Gastroesophageal sphincter (tissue), 4 donors: ENCODE data around the gene UROD. TPM values are rescaled to one million over a fixed set of nuclear protein-coding genes. Genes with fewer than 3 reads are reported as not detected.
A peak's percentile ranks its signal among the peaks of the same experiment; 100 is the strongest.

Source experiments
- ATAC-seq: fragments of 150-250 bp; one replicate; pipeline ENCODE4 v1.9.1; 2016; ENCODE audit warnings: mild to moderate bottlenecking, moderate library complexity
- H3K27ac ChIP-seq, 4 donors: fragments of 200-600 bp; sonication (generic) in 3 of 4; 1 replicate in 3 of 4; 2 replicates in 1 of 4; pipeline ENCODE4 v1.5.1; 2016 to 2019
- H3K27me3 ChIP-seq: fragments of 200-600 bp; sonication (generic); one replicate; pipeline ENCODE4 v1.5.1; 2019
- H3K36me3 ChIP-seq, 2 donors: fragments of 200-600 bp; sonication (generic); one replicate each; pipeline ENCODE4 v1.5.1; 2019; ENCODE audit warnings: control low read depth in 1 of 2
- H3K4me1 ChIP-seq, 3 donors: fragments of 200-600 bp; sonication (generic); 1 replicate in 2 of 3; 2 replicates in 1 of 3; pipeline ENCODE4 v1.5.1; 2016 to 2019; ENCODE audit warnings: control low read depth in 2 of 3
- H3K4me3 ChIP-seq, 2 donors: fragments of 200-600 bp; sonication (generic); one replicate each; pipeline ENCODE4 v1.5.1; 2019; ENCODE audit warnings: mild to moderate bottlenecking in 1 of 2, moderate library complexity in 1 of 2
- H3K9me3 ChIP-seq, 3 donors: fragments of 200-600 bp; sonication (generic); one replicate each; pipeline ENCODE4 v1.5.1; 2017 to 2019; ENCODE audit warnings: control low read depth in 2 of 3
- EP300 ChIP-seq: sonication (generic); formaldehyde crosslinking; IDR thresholded peaks from one replicate; pipeline ENCODE4 v1.6.1; 2017; ENCODE audit warnings: antibody characterized with exemption, mild to moderate bottlenecking
- POLR2A ChIP-seq, 2 donors: fragments of 450-650 bp; IDR thresholded peaks; one replicate each; pipeline ENCODE4 v1.6.1; 2017; ENCODE audit warnings: antibody characterized with exemption in 2 of 2, mild to moderate bottlenecking in 2 of 2, moderate library complexity in 1 of 2
- POLR2AphosphoS5 ChIP-seq: sonication (generic); formaldehyde crosslinking; IDR thresholded peaks from one replicate; pipeline ENCODE4 v1.6.1; 2017; ENCODE audit warnings: antibody characterized with exemption
- WGBS, 2 donors: methylation state at CpG; one replicate each; pipeline ENCODE4 v1.1.5; 2018; ENCODE audit warnings: low coverage in 1 of 2; 5-methylcytosine and 5-hydroxymethylcytosine counted together
- total RNA-seq, 4 donors: library from RNA; depleted of rRNA; stranded (reverse); fragments of >200 nt; gene quantifications; one replicate each; pipeline ENCODE4 v1.1.0, GENCODE V29; 2016
- TF ChIP-seq, protein P1 (sequence below), 4 experiments: fragments of 200-600 bp in 2 of 4; fragments of 450-650 bp in 2 of 4; sonication (generic) in 1 of 4; IDR thresholded peaks; one replicate each; pipeline ENCODE4 v1.5.1; 2017 to 2019; ENCODE audit warnings: antibody characterized with exemption in 4 of 4, mild to moderate bottlenecking in 2 of 4, moderate library complexity in 2 of 4

The UROD gene
- total RNA-seq, 4 donors from 2014 or later, result 81.8 to 115 (median 98.3) TPM

DNA sequence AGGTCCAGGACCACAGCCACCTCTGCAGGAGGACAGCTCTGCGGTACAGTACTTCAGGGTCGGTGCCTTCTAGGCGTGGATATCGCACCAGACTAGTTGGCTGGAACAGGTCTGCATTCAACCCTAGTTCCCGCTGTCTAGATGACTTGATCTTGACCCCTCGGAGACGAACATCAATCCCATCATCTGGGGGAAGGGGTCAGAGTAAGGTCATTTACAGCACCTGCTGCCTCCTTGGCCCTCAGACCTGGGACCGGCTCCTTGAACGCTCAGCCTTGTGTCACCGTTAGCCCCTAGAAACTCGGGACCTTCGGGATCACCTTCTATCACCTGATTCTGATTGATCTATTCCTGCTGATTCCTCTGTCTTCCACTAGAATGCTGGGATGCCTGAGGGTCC lies 3.5 kb upstream of the UROD start:
- Histone ChIP-seq H3K9me3 (no peaks in the 10 kb centered on the region), H3K4me1 (peaks cover 0 to 42% (median 28%) of the 10 kb centered on the region in 3 donors), H3K27me3 (no peaks in the 10 kb centered on the region), H3K27ac (no peak overlapping the region), H3K4me3 (no peak overlapping the region), H3K36me3 (peaks cover 0 to 65% of the 10 kb centered on the region in 2 donors)
- TF ChIP-seq POLR2A (IDR thresholded peaks at IDR 0.05) (no peak), POLR2AphosphoS5 (no peak), EP300 (no peak)
- TF ChIP-seq, protein P1, sequence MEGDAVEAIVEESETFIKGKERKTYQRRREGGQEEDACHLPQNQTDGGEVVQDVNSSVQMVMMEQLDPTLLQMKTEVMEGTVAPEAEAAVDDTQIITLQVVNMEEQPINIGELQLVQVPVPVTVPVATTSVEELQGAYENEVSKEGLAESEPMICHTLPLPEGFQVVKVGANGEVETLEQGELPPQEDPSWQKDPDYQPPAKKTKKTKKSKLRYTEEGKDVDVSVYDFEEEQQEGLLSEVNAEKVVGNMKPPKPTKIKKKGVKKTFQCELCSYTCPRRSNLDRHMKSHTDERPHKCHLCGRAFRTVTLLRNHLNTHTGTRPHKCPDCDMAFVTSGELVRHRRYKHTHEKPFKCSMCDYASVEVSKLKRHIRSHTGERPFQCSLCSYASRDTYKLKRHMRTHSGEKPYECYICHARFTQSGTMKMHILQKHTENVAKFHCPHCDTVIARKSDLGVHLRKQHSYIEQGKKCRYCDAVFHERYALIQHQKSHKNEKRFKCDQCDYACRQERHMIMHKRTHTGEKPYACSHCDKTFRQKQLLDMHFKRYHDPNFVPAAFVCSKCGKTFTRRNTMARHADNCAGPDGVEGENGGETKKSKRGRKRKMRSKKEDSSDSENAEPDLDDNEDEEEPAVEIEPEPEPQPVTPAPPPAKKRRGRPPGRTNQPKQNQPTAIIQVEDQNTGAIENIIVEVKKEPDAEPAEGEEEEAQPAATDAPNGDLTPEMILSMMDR (IDR thresholded peaks at IDR 0.05), result no peak
- WGBS, 2 donors, result 87 to 88% methylated on average over 5 to 9 of the region's 12 CpGs
- ATAC-seq, result no peak

GRCh38 chr1:45009296-45009865 lies 2.7 kb upstream of the UROD start:
- Histone ChIP-seq H3K36me3 (peaks cover 0 to 65% of the 10 kb centered on the region in 2 donors), H3K27me3 (no peaks in the 10 kb centered on the region), H3K27ac (peak overlapping the region in 1 of 4 donors; percentile 87), H3K4me1 (peaks cover 0 to 51% (median 32%) of the 10 kb centered on the region in 3 donors), H3K4me3 (peak overlapping the region in 1 of 2 donors; percentile 100), H3K9me3 (no peaks in the 10 kb centered on the region)
- TF ChIP-seq POLR2AphosphoS5 (no peak), EP300 (no peak)
- TF ChIP-seq, protein P1 (IDR thresholded peaks at IDR 0.05), result no peak
- WGBS, 2 donors, result 79 to 82% methylated on average over 4 to 7 of the region's 11 CpGs
- no peak for ATAC-seq

DNA sequence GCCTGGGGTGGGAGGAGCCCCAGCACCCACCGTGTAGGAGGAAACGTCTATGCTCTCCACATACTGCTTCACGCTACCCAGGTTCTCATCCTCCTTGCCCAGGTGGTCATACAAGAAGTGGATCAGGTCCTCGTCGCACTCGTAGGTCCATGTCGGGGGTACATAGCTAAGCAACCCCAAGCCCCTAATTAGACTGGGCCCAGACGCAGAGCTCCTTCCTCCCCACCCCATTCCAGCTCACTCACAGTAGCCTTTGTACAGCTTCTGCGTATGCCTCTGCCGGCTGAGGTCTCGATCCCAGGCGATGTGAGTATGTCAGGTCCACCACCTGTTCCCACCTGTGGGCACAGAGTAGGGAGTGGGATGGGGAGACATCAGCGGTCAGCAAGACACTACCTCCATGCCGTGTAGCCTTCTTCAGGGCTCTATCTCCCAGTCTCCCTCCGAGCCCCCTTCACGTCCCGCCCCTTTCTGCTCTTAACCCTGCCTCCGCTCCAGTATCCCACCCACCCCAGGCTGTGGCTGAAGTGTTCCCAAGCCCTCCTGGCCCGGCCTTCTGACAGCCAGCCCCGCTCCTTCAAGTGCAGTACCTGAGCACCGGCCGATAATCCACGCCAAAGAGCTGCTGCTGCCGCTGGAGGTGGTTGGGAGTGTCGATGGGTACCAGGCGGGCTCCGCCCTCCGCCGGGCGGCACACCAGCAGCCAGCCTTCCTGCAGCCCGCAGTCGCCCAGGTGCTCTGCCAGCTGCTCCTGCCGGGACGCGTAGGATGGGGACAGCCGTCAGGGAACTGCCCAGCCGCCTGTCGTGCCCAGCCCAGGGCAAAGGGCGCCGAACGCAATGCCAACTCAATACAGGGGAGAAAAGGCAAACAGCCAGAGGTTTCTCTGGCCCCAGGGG lies 1.8 kb upstream of the UROD start:
- Histone ChIP-seq H3K4me1 (peaks cover 0 to 58% (median 37%) of the 10 kb centered on the region in 3 donors), H3K9me3 (no peaks in the 10 kb centered on the region), H3K36me3 (peaks cover 0 to 61% of the 10 kb centered on the region in 2 donors), H3K27me3 (no peaks in the 10 kb centered on the region), H3K27ac (peak overlapping the region in 3 of 4 donors; percentile 87 to 90 (median 90)), H3K4me3 (peak overlapping the region; percentile 94 to 100)
- WGBS, 2 donors, result 21 to 59% methylated on average over 5 to 12 of the region's 41 CpGs
- no peak for ATAC-seq
- TF ChIP-seq EP300 (no peak), POLR2A (IDR thresholded peaks at IDR 0.05) (no peak), POLR2AphosphoS5 (no peak)
- TF ChIP-seq, protein P1 (IDR thresholded peaks at IDR 0.05), result no peak

- Histone ChIP-seq H3K27me3 (no peaks in the 10 kb centered on the region), H3K36me3 (peaks cover 0 to 61% of the 10 kb centered on the region in 2 donors), H3K4me3 (peak within 1 kb of the TSS; percentile 94 to 100), H3K9me3 (no peaks in the 10 kb centered on the region), H3K4me1 (peaks cover 0 to 58% (median 37%) of the 10 kb centered on the region in 3 donors), H3K27ac (peak within 1 kb of the TSS; percentile 87 to 90 (median 90))
- TF ChIP-seq, protein P1 (IDR thresholded peaks at IDR 0.05), result peak in 2 of 4 experiments; percentile 4 to 28
- TF ChIP-seq POLR2A (IDR thresholded peaks at IDR 0.05), result peak; percentile 58 to 63
- no peak for TF ChIP-seq EP300
- peak; percentile 50 for TF ChIP-seq POLR2AphosphoS5
- WGBS, 2 donors, result 0 to 7% methylated on average over 3 to 4 of the region's 62 CpGs
- ATAC-seq, result peak; percentile 76
Observed at GRCh38 chr1:45010855-45011811, 921 bp upstream of the UROD start, which contains the start of gene HECTD3. TSS of gene HECTD3 (minus strand) at chr1:45011324. CDS start at chr1:45011257, 67 bp downstream.
